ENCODE measurements around the gene RNPEPL1. TPM values are rescaled to one million over a fixed set of nuclear protein-coding genes. Genes with fewer than 3 reads are reported as not detected.

RNPEPL1 gene
- total RNA-seq, 1 donor from 2014 or later: 29.2 TPM

DNA sequence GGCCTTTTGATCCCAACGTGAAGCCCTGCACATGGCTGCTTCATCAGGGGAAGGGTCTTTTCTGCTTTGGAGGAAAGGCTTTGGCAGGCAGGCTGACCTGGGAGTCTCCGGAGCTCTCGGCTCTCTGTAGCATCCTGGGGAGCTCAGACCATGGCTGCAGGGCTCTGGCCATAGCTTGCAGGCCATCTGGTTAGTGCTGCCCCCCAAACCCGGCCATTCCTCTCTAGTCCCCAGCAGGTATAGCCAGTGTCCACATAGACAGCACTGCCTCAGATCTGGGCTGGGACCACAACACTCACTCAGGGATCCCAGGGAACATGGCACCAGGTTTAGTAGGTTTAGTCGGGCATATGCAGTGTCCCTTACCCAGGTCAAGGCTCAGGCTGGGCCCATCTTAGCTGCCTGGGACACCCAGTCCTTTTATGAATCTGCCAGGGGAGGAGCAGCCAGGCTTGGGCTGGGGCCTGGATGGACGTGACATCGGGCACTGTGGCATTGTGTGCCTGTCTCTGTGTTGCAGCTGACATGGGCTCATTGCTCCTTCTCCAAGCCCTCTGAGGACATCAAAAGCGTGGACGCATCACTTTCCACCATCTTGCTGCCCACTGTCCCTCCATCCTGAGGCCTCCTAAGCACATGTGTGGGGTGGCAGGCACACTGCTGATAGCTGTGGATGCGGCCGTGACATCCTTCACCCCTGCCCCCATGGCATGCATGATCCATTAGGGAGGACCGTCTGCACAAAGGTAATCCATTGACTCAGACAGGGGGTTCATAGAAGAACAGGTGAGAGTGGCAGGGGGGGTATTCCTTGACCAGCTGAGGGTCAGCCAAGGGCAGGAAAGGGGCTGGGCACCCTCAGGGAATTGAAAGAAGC, 37.8 kb downstream of the RNPEPL1 start:
- Mint-ChIP-seq H3K4me1 (ENCODE audit: unreplicated experiment) (peaks cover 8% of the 10 kb centered on the region), H3K9me3 (ENCODE audit: unreplicated experiment) (no peaks in the 10 kb centered on the region), H3K27ac (ENCODE audit: unreplicated experiment) (no peak overlapping the region), H3K27me3 (ENCODE audit: unreplicated experiment) (peaks cover 2% of the 10 kb centered on the region), H3K4me3 (ENCODE audit: unreplicated experiment) (no peak overlapping the region), H3K36me3 (ENCODE audit: low read depth, unreplicated experiment) (no peaks in the 10 kb centered on the region)
- TF ChIP-seq, protein P1, sequence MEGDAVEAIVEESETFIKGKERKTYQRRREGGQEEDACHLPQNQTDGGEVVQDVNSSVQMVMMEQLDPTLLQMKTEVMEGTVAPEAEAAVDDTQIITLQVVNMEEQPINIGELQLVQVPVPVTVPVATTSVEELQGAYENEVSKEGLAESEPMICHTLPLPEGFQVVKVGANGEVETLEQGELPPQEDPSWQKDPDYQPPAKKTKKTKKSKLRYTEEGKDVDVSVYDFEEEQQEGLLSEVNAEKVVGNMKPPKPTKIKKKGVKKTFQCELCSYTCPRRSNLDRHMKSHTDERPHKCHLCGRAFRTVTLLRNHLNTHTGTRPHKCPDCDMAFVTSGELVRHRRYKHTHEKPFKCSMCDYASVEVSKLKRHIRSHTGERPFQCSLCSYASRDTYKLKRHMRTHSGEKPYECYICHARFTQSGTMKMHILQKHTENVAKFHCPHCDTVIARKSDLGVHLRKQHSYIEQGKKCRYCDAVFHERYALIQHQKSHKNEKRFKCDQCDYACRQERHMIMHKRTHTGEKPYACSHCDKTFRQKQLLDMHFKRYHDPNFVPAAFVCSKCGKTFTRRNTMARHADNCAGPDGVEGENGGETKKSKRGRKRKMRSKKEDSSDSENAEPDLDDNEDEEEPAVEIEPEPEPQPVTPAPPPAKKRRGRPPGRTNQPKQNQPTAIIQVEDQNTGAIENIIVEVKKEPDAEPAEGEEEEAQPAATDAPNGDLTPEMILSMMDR (IDR thresholded peaks at IDR 0.05; ENCODE audit: unreplicated experiment): no peak
- no peak for DNase-seq (ENCODE audit: low spot score)

DNA sequence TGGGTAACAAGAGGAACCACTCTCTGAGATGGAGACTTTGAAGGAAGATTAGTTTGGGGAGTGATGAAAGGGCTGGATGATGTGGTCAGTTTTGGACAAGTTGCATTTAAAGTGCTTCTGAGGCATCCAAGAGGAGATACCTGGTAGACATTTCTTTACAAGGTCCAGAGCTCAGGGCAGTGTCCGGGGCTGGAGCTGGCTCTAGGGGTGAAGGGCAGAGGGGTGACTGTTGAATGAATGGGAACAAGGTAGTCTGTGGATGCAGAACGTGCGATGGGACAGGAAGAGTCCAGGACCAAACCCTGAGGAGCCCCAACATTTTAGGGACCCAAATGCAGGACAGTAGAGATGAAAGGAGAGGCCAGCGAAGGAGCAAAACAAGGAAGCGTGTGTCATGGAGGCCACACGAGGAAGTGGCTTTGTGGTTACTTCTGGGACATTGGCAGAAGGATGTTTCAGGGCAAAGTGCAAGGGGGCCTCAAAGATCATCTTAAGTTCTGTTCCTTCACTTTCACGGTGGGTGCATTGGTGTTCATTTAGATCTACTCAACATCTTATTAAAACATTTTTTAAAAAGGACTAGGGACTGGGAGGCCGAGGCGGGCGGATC, 43.4 kb downstream of the RNPEPL1 start:
- DNase-seq (ENCODE audit: low spot score): no peak

DNA sequence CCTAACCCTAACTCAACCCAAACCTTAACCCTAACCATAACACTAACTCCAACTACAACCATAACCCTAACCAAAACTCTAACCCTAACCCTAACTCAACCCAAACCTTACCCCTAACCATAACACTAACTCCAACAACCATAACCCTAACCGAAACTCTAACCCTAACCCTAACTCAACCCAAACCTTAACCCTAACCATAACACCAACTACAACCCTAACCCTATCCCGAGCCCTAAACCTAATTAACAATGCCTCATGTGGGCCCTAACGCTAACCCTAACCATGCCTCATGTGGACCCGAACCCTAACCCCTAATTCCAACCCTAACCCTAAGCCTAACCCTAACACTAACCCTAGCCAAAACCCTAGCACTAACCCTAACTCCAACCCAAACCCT, 45.5 kb downstream of the RNPEPL1 start:
- no peak overlapping the region for H3K27ac Mint-ChIP-seq (ENCODE audit: unreplicated experiment)
- no peaks in the 10 kb centered on the region for H3K4me1 Mint-ChIP-seq (ENCODE audit: unreplicated experiment)
- no peak for DNase-seq (ENCODE audit: low spot score)
- H3K27me3 Mint-ChIP-seq (ENCODE audit: unreplicated experiment): no peaks in the 10 kb centered on the region
- no peak overlapping the region for H3K4me3 Mint-ChIP-seq (ENCODE audit: unreplicated experiment)
- peaks cover 3% of the 10 kb centered on the region for H3K36me3 Mint-ChIP-seq (ENCODE audit: low read depth, unreplicated experiment)
- no peaks in the 10 kb centered on the region for H3K9me3 Mint-ChIP-seq (ENCODE audit: unreplicated experiment)
- TF ChIP-seq, protein P1 (IDR thresholded peaks at IDR 0.05; ENCODE audit: unreplicated experiment): no peak

More for the DNA sequence above, 43.4 kb downstream of the RNPEPL1 start:
- H3K4me1 Mint-ChIP-seq (ENCODE audit: unreplicated experiment): no peaks in the 10 kb centered on the region
- H3K27ac Mint-ChIP-seq (ENCODE audit: unreplicated experiment): no peak overlapping the region
- H3K4me3 Mint-ChIP-seq (ENCODE audit: unreplicated experiment): no peak overlapping the region
- H3K36me3 Mint-ChIP-seq (ENCODE audit: low read depth, unreplicated experiment): peaks cover 3% of the 10 kb centered on the region
- H3K27me3 Mint-ChIP-seq (ENCODE audit: unreplicated experiment): no peaks in the 10 kb centered on the region
- TF ChIP-seq, protein P1 (IDR thresholded peaks at IDR 0.05; ENCODE audit: unreplicated experiment): no peak
- no peaks in the 10 kb centered on the region for H3K9me3 Mint-ChIP-seq (ENCODE audit: unreplicated experiment)

DNA sequence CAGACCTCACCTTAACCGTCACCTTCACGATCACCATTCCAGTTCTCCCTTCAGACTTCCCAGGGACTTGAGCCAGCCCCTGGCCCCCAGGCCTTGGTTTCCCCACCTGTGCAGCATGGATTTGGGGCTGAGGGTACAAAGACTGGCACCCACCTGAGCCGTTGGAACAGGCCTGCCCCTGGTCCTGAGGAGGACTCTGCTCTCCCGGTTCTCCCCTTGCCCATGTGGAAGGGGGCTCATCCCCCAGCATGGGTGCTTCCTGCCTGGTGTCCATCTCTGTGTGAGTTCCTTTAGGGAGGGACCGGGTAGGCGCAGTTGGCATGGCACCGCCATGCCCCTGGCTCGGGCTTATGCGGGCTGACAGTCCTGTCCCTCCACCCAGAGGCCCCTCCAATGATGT, 46.1 kb downstream of the RNPEPL1 start:
- H3K27ac Mint-ChIP-seq (ENCODE audit: unreplicated experiment): no peak overlapping the region
- H3K4me3 Mint-ChIP-seq (ENCODE audit: unreplicated experiment): no peak overlapping the region
- H3K4me1 Mint-ChIP-seq (ENCODE audit: unreplicated experiment): no peaks in the 10 kb centered on the region
- TF ChIP-seq, protein P1 (IDR thresholded peaks at IDR 0.05; ENCODE audit: unreplicated experiment): no peak
- H3K9me3 Mint-ChIP-seq (ENCODE audit: unreplicated experiment): no peaks in the 10 kb centered on the region
- peaks cover 3% of the 10 kb centered on the region for H3K27me3 Mint-ChIP-seq (ENCODE audit: unreplicated experiment)
- DNase-seq (ENCODE audit: low spot score): no peak
- H3K36me3 Mint-ChIP-seq (ENCODE audit: low read depth, unreplicated experiment): peaks cover 3% of the 10 kb centered on the region

DNA sequence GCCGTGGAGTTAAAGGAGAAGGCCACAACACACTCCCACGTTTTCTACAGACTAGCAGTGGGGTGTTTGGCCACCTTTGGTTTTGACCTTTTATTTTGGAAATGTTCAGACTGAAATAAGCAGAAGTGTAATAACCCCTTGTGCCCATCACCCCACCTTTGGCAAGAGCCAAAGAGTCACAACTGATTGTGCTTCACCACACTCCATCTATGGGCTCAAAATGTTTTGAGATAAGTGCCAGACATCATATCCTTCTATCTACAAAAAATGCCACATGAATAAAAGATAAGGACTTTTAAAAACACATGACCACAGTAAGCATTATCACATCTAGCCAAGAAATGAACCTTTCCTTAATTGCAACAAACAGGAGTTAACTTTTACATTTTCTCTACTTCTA, 47.1 kb downstream of the RNPEPL1 start:
- Mint-ChIP-seq H3K4me1 (ENCODE audit: unreplicated experiment) (no peaks in the 10 kb centered on the region), H3K36me3 (ENCODE audit: low read depth, unreplicated experiment) (peaks cover 3% of the 10 kb centered on the region), H3K27ac (ENCODE audit: unreplicated experiment) (no peak overlapping the region), H3K4me3 (ENCODE audit: unreplicated experiment) (no peak overlapping the region), H3K9me3 (ENCODE audit: unreplicated experiment) (no peaks in the 10 kb centered on the region), H3K27me3 (ENCODE audit: unreplicated experiment) (peaks cover 4% of the 10 kb centered on the region)
- DNase-seq (ENCODE audit: low spot score): no peak
- TF ChIP-seq, protein P1 (IDR thresholded peaks at IDR 0.05; ENCODE audit: unreplicated experiment): no peak

Measured in endothelial cell (in vitro differentiated cells).